HG02981 (cell line): Measurements from ENCODE around the gene KRTAP17-1.
A peak's percentile ranks its signal among the peaks of the same experiment; 100 is the strongest.
"Not testable (repeated sequence)": the region's sequence is repeated elsewhere in the genome, so short reads cannot be mapped to it uniquely, and the experiment has no call there.

Source experiments
- ATAC-seq: cut with Tn5 transposase; IDR thresholded peaks from one replicate; pipeline ENCODE4 v1.9.1; 2021; ENCODE audit warnings: mild to moderate bottlenecking, moderate library complexity; ENCODE audit not compliant: unreplicated experiment

The KRTAP17-1 gene, protein sequence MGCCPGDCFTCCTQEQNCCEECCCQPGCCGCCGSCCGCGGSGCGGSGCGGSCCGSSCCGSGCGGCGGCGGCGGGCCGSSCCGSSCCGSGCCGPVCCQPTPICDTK

DNA sequence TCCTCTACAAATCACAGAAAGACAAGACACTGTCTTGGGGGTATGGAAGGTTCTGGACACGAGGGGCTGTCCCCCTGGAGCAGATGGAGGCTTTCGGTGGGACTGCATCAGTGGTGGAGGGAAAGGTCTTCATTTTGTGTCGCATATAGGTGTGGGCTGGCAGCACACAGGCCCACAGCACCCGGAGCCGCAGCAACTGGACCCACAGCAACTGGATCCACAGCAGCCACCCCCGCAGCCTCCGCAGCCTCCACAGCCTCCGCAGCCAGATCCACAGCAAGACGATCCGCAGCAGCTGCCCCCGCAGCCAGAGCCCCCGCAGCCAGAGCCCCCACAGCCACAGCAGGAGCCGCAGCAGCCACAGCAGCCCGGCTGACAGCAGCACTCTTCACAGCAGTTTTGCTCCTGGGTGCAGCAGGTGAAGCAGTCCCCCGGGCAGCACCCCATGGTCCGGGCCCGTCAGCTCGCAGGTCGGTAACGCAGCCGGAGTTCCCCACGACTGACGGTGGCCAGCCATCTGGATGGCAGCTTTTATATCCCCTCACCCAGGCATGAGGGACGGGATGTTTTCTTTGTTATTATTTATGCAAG lies at the start of gene KRTAP17-1:
Gene KRTAP17-1, minus strand, starts transcription at position 507 of the 591 bp plus-strand sequence. Its CDS starts 60 bp downstream, at position 447.
- no peak for ATAC-seq

DNA sequence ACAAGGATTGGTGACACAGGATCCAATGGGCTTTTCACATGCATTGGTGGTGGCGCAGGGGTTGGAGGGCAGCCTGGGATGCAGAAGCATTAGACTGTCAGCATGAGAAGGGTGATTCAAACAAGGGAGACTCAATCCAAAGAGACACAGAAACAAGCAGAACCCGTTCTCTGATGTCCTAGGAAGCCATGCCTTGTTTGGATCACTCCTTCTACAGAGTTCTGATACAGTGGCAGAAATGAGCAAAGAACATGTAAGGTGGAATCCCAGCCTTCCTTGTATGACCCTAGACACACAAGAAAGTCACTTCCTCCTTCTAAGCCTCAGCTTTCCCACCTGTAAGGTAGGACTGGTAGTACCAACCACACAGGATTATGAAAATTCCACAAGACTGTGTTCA lies 48.4 kb upstream of the KRTAP17-1 start:
- no peak for ATAC-seq

DNA sequence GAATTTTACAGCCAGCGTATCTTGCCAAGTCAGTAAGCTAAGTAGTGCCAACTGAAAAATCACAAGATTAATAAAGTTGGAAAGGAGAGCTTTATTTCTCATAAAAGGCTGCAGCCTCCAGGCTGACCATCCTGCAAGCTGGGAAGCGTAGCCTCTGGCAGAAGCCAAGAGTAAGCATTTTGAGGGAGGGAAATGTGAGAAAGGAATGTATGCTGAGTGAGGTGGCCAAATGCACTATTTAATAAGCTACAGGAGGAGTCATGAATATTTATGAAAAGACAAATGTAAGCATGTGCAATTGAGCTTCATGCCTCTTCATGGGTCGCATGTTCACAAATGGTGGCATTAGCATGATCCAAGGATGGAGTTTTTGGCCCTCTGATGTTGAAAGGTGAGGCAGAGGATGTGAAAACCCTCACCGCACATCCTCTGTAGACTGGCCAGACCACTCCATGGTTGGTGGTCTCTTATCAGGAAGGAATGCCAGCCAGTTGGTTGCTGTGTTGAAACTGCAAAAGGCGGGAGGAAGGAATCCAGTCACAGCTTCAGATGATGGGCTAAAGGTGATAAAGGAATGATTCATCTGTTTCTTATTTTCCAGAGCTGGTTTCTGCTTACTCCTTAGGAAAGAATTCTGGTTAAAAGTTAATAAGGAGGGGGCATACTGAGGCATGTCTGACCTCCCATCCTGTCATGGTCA lies 44.9 kb upstream of the KRTAP17-1 start:
- ATAC-seq = no peak

DNA sequence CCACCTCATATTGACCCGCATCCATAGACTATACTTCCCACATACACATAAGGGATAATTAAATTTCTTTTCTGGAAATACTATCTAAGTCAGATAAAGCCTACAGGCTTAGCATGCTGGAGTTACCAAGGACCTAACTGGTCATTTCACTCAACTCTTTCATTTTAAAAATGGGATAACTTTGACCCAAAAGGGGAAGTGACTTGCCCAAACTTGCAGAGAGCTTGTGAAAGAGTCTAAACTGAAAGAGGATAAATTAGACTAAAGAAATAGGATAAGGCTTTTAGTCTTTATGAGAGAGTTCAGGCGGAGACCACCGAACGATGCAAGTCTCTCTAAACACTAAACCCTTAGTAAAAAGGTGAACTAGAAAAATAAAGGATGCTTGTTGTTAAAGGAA lies 39.0 kb upstream of the KRTAP17-1 start:
- no peak for ATAC-seq

DNA sequence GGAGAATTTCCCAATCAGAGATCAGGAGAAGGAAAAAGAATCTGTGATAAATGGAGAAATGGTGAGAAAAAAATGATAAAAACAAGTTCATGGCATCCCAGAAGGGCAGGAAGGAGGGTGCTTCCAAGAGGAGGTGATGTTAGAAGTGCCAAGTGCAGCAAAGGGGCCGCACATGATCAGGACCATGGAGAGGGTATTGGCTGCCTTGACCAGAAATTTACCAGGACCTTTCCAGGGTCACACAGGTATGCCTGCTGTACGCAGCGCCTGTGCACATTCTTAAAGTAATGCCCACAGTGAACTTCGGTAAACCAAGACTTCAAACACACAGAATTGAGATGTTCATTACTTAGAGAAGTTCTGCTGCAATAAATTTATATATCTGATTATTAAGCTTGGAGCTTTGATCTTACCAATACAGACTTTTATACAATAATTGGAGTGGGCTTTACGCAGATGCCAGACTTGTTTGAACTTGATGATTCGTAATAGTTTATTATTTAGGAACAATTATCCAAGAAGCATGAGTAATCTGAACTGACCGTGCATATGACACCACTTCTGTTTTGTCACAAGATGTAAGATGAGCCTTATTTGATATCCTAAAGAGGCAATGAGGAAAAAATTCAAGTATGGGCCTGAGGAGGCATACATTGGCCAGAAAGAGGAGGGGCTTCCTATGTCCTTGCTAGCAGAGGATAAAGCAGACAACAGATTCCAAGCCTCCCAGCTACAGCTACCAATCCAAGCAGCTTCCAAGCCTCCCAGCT lies 37.3 kb upstream of the KRTAP17-1 start:
- ATAC-seq = no peak

DNA sequence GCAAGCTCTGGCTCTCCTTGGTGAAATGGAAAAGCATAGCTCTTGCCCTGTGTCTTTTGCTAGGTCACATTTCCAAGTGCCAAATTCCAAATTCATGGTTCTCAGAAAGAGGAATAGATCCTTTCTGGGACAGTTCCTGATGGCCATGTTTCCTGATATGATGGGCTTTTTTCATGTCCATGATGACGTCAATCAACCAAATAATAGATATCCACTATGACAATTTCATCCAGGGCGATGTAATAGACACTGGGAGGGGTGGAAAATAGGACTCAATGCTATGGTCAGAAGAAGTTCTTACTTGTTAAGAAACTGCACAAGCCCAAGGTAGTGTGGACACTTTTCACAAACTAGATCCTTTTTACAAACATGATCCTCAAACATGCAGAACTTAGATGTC lies 35.7 kb upstream of the KRTAP17-1 start:
- no peak for ATAC-seq

DNA sequence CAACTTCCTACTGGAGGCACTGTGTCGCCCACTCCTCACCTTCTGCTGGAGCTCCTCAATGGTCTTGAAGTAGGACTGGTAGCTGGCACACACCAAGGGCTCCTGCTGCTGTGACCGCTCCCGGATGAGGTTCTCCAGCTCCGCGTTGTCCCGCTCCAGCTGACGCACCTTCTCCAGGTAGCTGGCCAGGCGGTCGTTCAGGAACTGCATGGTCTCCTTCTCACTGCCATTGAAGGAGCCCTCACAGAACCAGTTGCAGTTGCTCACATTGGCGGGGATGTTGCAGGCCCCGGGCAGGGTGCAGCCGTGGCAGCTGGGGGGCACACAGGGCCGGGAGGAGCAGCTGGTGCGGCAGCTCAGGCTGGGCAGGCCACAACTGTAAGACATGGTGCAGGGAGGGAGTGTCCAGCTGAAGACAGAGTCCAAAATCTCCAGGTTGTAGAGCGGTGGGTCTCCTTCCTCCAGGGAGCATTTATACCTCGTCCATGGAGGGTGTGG lies 34.9 kb upstream of the KRTAP17-1 start, which contains the start of gene KRT33A:
Gene KRT33A, minus strand, starts transcription at position 448 of the 498 bp plus-strand sequence. Its CDS starts 61 bp downstream, at position 387.
- ATAC-seq = not testable (repeated sequence)

DNA sequence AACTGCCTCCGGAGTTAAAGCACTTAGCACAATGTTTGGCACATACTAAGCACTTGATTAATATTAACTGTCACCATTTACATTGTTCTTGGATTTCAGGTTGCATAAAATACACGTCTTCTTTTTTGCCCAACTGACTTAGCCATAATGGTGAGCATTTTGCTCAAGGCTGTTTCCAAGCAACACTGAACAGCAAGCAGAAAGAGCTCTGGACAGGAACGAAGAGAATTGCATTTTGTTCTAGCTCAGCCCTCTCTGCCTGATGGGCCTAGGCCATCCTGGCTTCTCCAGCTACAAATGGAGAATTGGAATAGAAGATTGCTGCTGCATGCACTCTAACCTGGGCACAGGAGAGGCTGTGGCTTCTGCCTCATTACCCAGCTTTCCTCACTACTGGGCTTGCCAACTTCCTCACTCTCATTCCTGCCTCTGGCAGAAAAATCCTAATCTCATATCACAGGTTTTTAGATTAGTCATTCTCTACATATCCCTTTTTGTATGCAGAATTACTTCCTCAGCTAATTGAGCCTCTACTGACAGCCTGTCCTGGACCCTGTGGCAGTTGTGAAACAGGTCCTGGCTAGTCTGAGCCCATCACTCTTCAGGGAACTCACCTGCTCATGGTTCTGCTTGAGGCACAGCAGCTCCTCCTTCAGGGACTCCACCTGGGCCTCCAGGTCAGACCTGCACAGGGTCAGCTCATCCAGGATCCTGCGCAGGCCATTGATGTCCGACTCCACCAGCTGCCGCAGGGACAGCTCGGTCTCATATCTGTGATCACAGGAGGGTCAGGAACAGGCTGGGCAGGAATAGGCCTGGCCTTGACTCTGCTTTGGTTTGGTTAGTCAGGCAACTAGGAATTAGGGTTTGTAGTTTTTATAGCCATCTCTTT lies 32.6 kb upstream of the KRTAP17-1 start:
- ATAC-seq = no peak

DNA sequence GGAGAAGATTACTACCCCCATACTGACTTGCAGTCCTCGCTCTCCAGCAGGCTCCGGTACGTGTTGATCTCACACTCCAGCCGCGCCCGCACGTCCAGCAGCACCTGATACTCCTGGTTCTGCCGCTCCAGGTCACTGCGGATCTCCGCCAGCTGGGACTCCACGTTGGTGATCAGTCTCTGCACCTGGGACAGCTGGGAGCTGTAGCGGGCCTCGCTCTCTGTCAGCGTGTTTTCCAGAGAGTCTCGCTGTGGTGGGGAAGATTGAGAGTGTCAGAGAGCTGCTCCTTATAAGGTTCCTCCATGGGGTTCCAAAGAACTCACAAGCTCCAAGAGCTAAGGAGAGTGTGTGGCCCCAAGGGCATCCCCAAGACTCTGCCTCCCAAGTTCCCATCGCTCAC lies 30.9 kb upstream of the KRTAP17-1 start:
- ATAC-seq = not testable (repeated sequence)

DNA sequence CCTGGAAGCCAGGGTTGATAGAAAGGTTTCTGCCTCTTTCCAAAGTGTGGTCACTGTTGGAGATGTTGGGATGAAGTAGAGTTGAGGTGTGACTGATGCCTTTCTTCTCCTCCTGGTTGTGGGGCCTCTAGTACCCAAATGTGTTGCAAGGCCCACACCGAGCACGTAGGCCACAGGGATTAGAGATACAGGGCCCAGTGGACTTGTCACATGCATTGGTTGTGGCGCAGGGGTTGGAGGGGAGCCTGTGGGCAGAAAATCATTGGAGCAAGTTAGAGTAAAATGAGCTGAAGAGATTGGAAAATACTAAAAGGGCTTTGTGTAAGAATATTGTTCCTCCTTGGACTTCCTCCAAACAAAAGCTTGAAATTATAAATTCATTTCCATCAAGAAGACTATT lies 30.5 kb upstream of the KRTAP17-1 start:
- no peak for ATAC-seq

DNA sequence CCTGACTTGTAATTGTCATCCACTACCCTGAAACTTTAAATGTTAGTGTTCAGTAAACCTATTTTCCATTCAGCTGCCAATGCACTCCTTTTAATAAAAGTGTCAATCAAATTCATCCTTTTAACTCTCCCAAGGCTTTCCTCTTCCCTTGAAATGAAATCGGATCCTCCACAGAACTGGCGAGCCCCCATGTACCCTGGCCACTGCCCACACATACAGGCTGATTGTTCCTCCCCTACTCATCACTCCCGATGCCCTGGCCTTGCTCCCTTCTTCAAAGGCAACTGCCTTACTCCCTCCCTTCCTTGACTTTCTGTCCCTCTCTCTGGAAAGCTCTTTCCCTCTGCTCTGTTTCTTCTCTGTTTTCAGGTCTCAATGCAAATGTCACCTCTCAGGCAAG lies 27.5 kb upstream of the KRTAP17-1 start:
- no peak for ATAC-seq

DNA sequence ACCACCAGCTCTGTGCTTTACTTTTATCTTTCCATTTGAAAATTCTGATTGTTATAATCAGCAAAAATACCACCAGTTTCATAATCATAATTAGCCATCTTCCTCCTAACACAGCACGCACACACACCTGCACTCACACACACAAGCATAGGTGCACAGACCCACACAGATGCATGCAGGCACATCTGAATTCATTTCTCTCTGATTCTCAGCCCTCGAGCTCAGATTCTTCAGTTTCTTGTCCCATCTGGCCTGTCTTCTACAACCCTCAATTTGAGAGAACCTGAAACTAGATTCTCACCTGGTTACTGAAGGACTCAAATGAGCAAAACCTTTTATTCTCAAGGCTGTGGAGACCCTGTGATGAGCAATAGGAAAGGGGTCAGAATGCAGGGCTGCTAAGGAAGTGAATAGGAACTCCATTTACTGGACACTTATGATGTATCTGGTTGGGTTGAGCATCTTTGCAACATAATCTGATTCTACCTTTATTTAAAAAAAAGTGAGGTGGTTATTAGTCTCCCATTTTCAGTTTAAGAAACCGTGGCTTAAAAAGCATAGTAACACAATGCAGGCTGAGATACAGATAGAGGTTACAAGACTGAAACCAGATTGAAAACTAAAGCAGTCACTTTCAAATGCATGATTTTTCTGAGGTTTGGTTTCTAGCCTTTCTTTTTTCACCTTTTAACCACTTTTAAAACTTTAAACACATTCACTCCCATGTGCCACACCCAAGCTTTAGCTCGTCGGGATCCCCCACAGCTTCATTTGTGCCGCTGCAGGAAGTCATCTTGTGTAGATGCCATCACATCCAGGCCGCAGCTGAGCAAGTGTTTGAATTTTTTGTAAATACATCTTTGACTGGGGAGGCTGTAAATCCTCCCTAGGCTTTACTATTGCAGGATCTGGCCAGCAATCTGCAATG lies 25.7 kb upstream of the KRTAP17-1 start:
- ATAC-seq = peak; percentile 44

DNA sequence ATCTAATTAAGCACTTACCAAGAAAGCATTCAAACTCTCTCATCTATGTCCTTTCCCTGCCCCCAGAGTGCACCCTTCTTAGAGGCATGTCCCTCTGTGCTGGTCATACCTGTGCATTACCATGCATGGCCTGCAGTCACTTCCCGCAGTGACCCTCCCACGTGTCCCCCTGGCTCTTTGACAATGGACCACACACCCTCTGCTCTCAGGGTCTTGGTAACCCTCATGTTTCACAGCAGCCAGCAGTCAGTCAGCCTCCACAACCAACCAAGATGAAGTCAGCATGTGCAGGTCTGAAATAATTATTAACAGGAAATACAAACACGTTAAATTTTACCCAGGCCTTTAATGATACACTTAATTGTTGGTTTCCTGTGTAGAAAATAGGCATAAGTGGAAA lies 25.0 kb upstream of the KRTAP17-1 start:
- no peak for ATAC-seq

DNA sequence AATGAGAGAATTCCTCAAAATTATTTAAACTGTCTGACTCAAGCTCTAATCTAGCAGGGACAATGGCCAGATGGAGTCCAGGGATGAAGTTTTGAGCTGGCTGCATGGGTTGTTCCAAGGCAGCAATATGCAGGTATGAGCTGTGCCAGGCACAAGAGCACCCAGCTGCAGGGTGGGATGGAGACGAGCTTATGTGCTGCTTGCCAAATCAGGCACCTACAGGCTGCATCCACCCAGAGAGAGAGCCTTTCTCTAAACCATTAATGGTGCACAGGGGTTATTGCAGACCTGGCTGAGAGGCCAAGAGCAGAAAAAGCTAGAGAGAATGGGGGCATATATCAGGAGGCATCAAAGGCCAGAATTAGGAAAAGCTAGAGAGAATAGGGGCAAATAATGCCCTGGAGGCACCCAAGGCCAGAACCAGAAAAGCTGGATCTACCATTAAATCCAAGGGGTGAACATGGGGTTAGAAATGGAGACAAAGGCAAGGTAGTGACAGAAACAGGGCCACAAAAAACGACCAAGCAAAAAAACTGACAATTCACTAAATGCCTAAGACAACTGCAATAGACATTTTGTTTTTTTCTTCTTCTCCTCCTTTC lies 24.2 kb upstream of the KRTAP17-1 start:
- no peak for ATAC-seq

DNA sequence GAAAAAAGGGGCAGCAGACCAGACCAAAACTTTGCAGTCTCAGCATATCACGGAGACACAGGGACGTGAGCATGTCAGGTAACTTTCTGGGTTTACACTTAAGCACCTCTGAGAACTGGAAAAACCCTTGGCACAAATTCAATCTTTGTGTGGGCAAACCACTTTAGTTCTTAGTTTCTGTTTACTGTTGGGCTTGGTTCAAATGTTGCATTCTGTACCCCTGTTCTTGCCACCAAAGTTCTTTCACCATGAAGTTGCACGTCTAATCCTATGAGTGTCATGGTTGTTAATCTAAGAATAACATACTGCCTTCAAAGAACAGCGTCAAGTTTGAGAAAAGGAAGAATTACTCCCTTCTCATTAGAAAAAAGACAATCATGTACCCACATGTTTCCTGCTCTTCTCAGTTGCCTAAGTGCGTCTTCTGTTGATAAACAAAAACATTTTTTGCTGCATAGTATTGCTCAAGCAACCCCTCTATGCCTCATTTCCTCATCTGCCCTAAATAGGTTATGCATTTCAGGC lies 23.5 kb upstream of the KRTAP17-1 start:
- no peak for ATAC-seq

DNA sequence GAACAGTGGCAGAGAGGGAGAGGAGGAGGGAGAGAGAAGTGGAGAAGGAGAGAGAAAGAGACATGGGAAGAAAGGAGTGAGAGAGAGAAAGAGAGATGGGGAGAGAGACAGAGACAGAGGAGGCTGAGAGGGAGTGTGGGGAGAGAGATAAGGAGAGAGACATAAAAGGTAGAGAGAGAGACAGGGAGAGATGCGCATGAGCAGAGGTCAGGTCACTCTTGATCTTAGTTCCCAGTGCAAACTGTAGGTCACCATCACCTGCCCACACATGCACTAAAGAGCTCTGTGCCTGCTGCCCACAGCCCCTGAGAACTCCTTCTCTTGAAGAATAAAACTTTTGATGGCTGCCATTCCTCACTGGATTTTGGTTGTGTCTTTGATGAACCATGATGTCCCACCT lies 20.2 kb upstream of the KRTAP17-1 start:
- ATAC-seq = no peak

DNA sequence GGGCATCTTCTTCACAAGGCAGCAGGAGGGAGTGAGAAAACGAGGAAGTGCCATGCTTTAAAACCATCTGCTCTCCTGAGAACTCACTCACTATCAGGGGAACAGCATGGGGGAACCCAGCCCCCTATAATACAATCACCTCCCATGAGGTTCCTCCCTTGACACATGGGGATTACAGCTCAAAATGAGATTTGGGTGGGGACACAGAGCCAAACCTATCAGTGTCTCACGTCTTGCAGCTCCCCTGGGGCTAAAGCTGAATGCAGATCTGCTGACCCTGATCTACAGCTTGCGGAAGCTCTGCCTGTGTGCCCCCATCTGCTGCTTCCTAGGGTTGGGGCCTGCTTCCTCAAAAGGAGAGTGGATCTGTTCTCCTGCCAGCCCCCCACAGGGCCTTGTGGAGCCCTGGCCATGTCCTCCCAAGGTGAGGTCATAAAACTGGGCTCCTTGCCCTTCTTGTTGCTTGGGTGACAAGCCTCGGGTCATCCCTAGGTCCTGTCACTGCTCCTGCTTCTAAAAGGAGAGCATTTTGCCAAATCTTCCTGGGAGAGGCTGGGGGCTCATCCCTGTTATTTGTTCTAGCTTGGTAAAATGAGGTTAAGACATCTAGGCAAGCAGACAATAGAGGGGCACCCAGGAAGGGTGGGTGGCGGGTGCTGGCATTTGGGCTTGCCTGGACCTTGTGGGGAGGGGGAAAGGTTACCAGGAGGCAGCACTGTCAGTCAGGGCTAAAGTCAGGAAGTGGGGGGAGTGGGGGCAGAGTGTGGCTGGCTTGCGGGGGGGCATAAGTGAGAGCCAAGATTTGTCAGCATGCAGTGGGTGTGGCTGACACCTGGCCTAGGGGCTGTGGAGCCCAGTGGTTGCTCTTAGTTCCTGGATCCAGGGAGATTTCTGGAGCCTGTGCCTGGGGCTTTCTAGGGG lies 19.1 kb upstream of the KRTAP17-1 start:
- ATAC-seq = no peak

DNA sequence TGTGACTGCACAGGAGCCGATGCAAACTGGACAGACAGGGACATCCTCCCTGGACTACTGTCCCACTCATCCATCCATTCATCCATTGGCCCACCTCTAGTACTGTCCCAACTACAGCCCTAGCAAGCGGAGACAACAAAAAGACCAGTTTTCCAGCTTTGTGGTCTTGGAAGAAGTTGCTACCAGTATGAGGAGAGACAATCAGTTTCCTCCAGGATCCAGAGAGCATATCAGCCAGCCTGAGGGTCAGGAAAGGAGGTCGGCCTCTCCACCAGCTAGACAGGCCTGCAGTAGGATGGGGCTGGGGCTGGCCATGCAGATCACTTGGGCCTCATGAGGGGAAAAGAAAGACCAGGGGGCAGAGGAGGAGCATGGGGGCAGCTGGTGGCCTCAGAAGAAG lies 18.3 kb upstream of the KRTAP17-1 start:
- ATAC-seq = no peak
